Measurements from ENCODE around the gene IL31RA.

IL31RA gene

DNA sequence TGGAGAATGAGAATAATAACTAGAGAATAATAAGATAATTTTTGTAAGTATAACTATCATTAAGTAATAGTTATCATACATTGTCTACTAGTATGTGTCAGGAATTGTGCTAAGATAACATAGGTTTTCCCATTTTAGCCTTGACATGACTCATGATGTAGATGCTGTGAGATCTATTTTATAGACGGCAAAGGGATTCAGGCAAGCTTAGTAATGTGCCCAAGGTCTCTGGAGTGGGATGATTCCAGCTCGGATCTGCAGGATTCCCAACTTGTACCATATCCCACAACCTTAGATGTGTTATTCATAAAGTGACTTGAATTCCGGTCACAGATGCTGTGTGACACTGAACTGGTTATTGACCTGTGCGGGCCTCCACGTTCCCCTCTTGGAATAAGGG is 51.5 kb downstream of the IL31RA start:
- no peak overlapping the region for H3K4me3 ChIP-seq (ENCODE audit: low read depth, low read length)
- DNase-seq (ENCODE audit: low read depth): no peak
- TF ChIP-seq POLR2A (IDR thresholded peaks at IDR 0.05; ENCODE audit: extremely low read depth, insufficient read length): no peak
- TF ChIP-seq, protein P1, sequence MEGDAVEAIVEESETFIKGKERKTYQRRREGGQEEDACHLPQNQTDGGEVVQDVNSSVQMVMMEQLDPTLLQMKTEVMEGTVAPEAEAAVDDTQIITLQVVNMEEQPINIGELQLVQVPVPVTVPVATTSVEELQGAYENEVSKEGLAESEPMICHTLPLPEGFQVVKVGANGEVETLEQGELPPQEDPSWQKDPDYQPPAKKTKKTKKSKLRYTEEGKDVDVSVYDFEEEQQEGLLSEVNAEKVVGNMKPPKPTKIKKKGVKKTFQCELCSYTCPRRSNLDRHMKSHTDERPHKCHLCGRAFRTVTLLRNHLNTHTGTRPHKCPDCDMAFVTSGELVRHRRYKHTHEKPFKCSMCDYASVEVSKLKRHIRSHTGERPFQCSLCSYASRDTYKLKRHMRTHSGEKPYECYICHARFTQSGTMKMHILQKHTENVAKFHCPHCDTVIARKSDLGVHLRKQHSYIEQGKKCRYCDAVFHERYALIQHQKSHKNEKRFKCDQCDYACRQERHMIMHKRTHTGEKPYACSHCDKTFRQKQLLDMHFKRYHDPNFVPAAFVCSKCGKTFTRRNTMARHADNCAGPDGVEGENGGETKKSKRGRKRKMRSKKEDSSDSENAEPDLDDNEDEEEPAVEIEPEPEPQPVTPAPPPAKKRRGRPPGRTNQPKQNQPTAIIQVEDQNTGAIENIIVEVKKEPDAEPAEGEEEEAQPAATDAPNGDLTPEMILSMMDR (IDR thresholded peaks at IDR 0.05; ENCODE audit: low read depth, low read length): no peak
- TF ChIP-seq MYC (IDR thresholded peaks at IDR 0.05; ENCODE audit: low read depth, low read length): no peak
- TF ChIP-seq, protein P2, sequence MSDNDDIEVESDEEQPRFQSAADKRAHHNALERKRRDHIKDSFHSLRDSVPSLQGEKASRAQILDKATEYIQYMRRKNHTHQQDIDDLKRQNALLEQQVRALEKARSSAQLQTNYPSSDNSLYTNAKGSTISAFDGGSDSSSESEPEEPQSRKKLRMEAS (IDR thresholded peaks at IDR 0.05; ENCODE audit: low read depth, low read length): no peak

DNA sequence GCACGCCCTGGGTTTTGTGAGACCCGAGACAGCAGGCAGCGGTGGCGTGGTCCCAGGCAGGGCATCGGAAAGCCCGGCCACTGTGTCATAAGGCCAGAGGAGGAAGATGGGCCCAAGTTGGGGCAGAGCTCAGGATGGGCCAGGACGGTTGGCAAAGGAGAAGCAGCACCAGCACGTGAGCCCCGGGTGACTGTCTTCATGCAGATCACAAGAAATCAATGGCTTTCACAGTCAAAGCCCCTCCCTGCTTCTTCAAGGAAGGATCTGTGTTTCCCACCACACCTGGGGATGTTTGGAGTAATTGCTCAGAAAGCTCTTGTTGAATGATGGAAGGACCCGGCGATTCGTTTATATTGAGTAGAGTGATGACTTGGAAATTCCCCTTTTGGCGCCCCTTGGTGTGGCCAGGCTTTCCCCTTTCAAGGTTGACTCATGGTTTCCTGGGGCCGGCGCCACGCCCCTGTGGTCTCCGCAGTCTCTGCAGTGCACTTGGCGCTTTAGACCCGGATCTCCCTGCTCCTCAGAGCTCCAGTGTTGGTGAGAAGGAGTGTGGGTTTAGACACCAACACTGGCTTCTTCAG is 52.1 kb downstream of the IL31RA start:
- no peak overlapping the region for H3K4me3 ChIP-seq (ENCODE audit: low read depth, low read length)
- peak; percentile 86 for DNase-seq (ENCODE audit: low read depth)
- TF ChIP-seq POLR2A (IDR thresholded peaks at IDR 0.05; ENCODE audit: extremely low read depth, insufficient read length) (no peak), MYC (IDR thresholded peaks at IDR 0.05; ENCODE audit: low read depth, low read length) (no peak)
- TF ChIP-seq, protein P2 (IDR thresholded peaks at IDR 0.05; ENCODE audit: low read depth, low read length): 0 out of 2 replicates have a peak, but pooled peaks have one; percentile 11

DNA sequence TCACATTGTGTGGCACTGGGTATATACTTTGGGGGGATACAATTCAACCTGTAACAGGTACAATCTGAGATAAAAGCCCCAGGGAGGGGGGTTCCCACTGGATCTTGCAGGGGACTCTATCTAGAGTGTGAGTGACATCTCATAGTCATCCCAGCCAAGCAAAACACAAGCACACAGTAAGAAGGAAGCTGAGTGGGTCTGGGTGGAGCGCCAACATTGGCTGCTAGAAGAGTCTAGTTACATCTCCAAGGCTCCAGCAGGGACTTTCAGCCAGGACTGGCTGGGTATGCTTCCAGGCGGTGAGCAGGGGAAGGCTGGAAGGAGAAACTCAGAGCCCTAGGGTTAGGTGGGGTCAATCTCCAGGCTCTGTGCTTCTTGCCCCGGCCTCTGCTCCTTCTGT is 53.0 kb downstream of the IL31RA start:
- H3K4me3 ChIP-seq (ENCODE audit: low read depth, low read length): no peak overlapping the region
- no peak for DNase-seq (ENCODE audit: low read depth)
- TF ChIP-seq, protein P1 (IDR thresholded peaks at IDR 0.05; ENCODE audit: low read depth, low read length): no peak
- TF ChIP-seq, protein P2 (IDR thresholded peaks at IDR 0.05; ENCODE audit: low read depth, low read length): no peak
- TF ChIP-seq POLR2A (IDR thresholded peaks at IDR 0.05; ENCODE audit: extremely low read depth, insufficient read length): no peak
- TF ChIP-seq MYC (IDR thresholded peaks at IDR 0.05; ENCODE audit: low read depth, low read length): no peak

DNA sequence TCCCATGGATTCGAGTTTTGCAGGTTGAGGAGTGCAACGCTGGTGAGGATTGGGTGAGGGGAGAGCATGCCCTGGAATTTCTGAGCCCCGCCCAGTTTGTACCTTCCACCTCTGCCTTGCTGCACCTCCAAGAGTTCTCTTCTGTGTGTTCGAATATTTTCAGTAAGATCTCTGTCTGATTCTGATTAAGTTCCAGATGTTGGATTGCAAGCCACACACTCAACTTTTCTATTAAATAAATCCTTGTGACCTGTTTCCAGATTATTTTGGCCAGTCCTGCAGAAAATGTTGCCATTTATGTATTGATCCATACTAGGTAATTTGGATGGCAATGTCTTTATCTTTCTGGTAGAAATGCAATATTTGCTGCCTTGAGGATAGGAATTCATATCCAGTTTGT is 54.1 kb downstream of the IL31RA start:
- TF ChIP-seq, protein P1 (IDR thresholded peaks at IDR 0.05; ENCODE audit: low read depth, low read length): no peak
- TF ChIP-seq, protein P2 (IDR thresholded peaks at IDR 0.05; ENCODE audit: low read depth, low read length): no peak
- TF ChIP-seq POLR2A (IDR thresholded peaks at IDR 0.05; ENCODE audit: extremely low read depth, insufficient read length) (no peak), MYC (IDR thresholded peaks at IDR 0.05; ENCODE audit: low read depth, low read length) (no peak)
- H3K4me3 ChIP-seq (ENCODE audit: low read depth, low read length): no peak overlapping the region
- DNase-seq (ENCODE audit: low read depth): no peak

DNA sequence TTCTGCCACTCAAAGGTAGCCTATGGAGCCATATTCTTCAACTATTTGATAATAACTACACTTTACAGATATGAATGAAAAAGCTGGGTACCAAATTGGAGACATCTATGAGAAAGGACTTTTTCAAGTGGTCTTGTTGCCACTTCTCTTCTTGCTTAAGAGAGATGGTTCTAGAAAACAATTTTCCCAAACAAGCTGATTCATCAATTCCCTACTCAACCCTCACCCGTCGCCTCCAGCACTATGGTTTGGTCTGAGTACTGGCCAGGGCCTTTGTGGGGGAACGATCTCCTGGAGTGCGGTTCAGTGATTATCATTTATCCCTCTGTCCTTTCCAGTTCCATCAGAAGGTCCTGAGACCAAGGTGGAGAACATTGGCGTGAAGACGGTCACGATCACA is 56.8 kb downstream of the IL31RA start:
- H3K4me3 ChIP-seq (ENCODE audit: low read depth, low read length): no peak overlapping the region
- no peak for DNase-seq (ENCODE audit: low read depth)
- TF ChIP-seq, protein P1 (IDR thresholded peaks at IDR 0.05; ENCODE audit: low read depth, low read length): no peak
- TF ChIP-seq POLR2A (IDR thresholded peaks at IDR 0.05; ENCODE audit: extremely low read depth, insufficient read length) (no peak), MYC (IDR thresholded peaks at IDR 0.05; ENCODE audit: low read depth, low read length) (no peak)
- TF ChIP-seq, protein P2 (IDR thresholded peaks at IDR 0.05; ENCODE audit: low read depth, low read length): no peak

DNA sequence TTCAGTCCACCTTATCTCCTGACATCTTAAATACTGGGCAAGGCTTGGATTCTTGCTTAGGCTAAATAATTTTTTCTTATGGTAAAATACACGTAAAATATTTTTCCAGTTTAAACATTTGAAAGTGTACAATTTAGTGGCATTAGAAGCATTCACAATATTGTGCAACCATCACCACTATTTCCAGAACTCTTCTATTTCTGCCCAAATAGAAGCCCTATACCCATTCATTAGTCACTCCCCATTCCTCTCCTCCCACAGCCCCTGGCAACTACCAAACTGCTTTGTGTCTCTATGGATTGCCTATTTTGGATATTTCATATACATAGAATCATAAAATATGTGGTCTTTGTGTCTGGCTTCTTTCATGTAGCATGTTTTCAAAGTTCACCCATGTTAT is 57.6 kb downstream of the IL31RA start:
- H3K4me3 ChIP-seq (ENCODE audit: low read depth, low read length): no peak overlapping the region
- TF ChIP-seq POLR2A (IDR thresholded peaks at IDR 0.05; ENCODE audit: extremely low read depth, insufficient read length) (no peak), MYC (IDR thresholded peaks at IDR 0.05; ENCODE audit: low read depth, low read length) (no peak)
- TF ChIP-seq, protein P1 (IDR thresholded peaks at IDR 0.05; ENCODE audit: low read depth, low read length): no peak
- TF ChIP-seq, protein P2 (IDR thresholded peaks at IDR 0.05; ENCODE audit: low read depth, low read length): no peak
- no peak for DNase-seq (ENCODE audit: low read depth)
